T-helper 22 cell (primary cell): ENCODE data around the gene CDH23.

Experiments used
- DNase-seq: peaks from one replicate; pipeline ENCODE4 v3.0.0-alpha.2; 2020; ENCODE audit warnings: low read depth

CDH23 gene

DNA sequence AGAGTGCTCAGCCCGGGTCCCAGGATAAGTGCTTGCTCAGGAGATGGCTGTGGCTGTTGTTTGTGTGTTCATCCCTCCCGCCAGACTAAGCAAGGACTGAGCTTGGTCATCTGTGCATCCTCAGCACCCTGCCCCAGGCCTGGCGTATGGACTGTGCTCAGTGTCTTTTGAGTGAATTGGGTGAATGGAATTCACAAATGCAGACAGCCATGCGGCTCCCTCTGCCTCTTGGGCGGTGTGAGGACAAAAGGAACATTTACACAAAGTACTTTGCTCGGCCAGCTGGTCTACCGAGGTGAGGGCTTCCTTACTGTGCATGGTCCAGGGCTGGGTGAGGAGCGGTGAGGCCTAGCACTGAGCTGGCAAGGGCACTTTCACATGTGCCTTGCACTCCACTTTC, 120.2 kb downstream of the CDH23 start:
- no peak for DNase-seq

DNA sequence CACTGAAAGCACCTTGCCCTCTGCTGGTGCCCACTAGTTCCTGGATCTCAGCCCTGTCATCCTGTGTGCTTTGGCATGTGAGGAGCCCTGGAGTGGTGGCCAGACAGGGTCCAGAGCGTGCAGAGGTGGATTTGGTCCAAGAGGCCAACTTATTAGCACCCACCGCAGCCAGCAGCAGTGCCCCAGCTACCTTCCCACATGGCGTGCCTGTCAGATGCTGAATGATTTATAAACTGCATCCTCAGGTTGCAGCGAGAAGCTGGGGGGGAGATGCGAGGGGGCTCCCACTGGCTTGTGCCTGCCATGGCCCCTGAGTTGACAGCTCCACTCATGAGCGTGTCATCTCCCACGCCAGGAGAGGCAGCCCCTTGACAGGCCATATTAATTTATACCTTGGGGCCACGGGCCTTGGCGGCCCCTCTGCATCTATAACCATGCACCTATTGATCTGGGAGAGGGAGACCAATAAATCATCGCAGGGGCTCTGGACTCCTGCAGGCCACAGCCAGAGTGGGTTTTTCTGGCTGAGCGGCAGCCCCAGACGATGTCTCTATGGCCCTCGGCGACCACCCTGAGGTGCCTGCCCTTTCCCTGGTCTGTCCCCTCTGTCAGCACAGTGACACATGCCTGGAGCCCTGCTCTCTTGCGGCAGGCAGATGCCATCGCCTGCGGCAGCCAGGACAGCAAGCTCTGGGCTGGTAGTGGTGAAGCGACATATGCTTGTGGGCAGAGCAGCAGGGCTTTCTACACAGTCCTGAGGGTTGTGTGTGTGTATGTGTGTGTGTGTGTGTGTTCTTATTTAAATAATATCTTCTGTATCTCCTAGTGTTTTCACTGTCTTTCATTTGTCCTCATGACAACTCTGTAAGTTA, 120.8 kb downstream of the CDH23 start:
- no peak for DNase-seq

DNA sequence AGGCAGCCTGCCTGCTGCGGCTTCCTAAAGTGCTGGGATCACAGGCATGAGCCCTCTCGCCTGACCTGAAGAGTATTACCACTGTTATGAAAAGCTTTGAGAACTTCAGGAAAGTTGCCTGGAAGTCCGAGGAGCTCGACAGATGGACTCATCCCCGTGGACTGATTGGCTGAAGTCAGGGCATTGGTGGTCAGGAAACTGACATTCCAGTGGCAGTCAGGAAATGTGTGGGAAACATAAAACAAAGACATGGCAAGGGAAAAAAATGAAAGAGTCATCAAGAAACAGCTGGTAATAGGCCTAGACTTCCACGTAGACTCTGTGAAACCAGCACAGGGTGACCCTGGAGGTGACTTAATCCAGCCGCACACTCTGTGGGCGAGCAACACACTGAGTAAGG, 123.3 kb downstream of the CDH23 start:
- DNase-seq, result no peak

DNA sequence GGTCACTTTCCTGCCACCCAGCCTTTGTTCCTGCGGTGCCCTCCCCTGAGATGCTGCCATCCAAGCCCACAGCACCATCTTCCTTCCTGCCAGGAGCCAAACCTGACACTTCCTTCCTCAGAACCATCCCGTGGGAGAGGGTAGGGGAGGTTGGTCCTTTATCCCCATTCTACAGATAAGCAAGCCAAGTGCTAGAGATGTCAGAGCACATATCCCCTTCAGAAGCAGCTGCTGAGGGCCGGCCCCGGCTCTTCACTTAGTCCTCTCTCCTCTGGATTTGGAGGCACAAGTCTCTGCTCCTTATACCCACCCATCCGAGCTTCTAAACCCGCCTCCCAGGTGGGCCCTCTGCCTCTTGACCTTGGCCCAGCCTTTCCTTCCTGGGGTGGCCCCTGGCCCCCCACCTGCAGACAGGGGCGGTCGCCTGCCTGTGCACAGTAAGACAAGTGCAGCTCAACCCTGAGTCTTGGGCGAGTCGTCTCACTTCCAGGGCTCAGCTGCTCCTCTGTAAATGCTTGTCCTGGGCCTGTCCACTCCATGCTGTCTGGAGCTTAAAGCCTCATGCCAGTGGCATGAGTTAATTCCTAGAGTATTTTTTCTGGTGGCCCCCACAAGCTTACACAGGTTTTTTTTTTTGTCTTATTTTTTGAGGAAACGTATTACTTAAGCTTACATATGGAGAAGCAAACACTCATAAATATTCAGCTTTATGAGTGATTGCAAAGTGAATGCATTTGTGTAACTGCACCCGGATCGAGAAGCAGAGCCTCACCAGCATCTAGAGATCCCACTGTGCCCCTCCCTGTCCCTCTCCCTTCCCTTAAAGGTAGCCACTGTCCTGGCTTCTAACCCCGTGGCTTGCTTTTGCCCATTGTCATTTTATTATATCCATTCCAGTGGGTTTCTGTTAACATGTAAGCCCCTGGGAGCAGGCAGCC, 125.1 kb downstream of the CDH23 start:
- DNase-seq, result no peak

DNA sequence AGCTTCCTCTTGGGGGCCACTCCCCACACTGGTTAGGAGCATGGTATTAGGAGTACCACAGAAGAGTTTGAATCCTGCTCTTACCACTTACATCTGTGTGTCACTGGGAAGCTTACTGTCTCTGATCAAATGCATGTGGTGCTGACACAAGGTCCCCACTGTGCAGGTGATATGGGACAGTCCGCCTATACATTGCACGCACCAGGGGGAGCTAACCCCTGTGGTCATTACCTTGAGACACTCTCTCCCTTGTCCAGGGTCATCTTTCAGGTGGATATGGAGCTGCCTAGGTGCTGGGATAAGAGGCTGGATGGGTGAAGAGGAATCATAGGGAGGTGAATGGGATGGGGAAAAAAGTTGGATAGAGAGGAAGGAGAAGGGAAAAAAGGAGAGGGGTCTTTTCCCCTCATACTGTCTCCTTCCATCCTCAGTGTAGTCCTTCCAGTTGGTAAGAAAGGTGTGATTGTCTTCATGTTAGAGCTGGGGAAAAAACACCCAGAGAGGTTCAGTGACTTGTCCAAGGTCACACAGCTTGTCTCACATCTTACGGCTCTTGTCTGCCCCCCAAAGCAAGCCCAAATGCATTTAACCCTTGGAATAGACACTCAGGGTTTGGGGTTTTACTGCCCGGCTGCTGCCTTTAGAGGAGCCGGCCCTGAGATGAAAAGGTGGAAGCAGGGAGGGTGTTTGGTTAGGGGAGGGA, 125.9 kb downstream of the CDH23 start:
- no peak for DNase-seq

DNA sequence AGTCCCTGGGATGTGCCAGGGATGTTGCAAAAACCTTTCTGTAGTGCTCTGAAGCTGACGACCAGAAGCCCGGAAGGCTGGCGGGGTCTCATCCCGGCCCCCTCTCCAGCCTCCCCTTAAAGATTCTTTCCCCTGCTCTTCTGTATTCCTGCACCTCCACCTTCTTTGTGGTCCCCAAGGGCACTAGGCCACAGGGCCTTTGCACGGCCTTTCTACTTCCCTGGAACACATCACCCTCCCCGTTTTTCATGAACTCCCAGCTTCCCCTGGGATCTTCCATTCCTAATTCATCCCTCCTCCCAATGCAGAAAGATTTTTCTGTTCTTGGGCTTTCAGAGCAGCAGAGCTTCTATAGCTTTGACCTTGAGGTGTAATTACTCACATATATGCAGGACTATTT, 127.0 kb downstream of the CDH23 start:
- DNase-seq, result no peak

DNA sequence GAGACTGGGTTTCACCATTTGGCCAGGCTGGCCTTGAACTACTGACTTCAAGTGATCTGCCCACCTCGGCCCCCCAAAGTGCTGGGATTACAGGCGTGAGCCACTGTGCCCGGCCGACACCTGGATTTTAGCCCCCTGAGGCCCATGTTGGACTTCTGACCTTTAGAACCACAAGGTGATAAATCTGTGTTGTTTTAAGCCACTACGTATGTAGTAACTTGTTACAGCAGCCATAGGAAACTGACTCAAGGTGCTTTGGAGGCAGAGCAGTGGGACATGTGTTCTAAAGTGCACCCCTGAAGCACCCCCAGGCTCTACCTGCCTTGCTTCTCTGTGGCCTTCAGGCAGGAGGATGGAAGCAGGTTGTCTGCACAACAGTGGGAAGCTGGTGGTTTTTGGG, 128.4 kb downstream of the CDH23 start:
- DNase-seq, result no peak

DNA sequence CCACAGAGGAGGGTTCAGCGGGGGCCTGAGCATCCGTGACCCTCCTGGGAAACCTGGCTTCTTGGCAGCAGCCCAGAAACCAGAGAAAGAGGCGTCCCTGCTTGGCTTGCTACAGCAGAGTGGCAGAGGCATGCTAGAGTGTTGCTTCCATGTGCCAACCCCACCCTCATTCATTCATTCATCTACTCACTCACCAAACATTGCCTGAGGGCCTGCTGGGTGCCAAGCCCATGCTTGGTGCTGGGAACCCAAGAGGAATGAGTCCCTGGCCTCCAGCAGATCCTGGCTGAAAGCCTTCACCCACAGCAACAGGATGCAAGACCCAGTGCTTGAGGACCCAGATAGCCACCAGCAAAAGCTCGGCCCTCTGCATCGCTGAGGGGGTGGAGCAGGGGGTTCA, 129.0 kb downstream of the CDH23 start:
- DNase-seq, result no peak

DNA sequence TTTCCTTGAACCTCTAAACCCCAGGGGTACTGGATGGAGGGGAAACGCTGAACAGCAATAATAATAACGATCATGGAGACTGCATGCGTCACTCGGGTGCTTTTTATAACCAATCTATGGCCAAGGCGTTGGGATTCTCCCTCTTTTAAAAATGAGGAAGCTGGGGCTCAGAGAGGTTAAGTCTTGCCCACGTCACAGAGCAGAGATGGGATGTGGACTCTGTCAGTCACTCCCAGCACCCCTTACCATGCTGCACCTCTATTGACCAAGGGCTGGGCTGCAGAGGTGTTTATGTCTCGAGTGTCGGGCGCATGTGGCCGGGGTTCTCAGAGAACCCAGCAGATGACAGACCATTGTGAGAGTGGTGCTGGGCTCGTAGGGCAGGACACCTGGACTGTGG, 129.9 kb downstream of the CDH23 start:
- DNase-seq, result no peak

DNA sequence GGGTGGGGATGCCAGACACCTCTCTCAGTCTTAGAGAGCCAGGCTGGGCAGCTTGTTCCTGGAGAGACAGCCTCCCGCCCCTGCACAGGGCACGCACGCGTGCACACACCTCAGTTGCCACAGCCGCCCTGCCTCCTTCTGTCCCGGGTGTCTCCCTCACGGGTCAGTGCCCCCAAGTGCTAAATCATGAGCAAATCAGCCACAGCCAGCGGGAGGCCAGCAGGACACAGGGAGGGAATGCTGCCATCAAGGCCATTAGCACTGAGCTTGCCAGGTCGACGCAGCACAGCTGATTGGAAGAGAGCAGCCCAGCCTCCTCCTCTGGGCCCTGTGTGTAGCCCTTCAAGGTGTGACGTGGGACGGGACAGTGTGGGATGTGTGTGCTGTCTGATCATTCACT, 130.4 kb downstream of the CDH23 start:
- DNase-seq, result no peak

DNA sequence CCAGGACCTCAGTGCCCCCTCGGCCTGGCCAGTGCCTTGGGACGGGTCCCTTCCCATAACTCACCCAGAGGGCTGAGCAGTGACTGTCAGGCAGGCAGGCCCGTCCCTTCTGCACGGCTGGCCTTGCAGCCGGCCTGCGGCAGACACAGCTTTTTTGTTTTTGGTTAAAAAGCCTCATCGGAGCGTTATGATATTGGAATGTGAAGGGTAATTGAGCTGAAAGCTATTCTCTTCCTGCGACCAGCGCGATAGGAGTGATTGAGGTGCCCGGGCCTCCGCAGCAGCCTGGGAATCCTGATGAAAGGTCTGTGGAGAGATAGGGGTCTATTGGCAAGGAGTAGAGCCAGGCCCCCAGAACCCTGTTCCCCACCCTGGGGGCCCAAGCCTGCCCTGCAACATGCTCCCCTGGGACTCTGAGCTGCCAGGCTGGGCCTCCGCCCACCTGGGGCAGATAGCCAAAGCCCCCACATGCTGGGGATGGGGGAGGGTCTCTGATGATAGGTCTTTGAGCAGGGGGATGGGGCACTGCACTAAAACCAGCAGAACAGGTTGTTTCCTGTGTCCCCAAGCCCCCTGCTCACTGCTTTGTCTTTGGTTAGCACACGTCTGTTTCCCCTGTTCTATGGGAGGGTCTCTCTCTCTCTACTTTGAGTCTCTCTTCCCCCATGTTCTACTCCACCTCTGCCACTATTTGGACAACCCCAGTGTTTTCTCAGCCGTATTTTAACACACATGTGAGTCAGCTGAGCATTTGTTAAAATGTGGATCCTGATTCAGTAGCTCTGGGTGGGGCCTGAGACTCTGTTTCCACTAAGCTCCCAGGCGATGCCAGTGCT, 131.9 kb downstream of the CDH23 start:
- DNase-seq, result no peak

DNA sequence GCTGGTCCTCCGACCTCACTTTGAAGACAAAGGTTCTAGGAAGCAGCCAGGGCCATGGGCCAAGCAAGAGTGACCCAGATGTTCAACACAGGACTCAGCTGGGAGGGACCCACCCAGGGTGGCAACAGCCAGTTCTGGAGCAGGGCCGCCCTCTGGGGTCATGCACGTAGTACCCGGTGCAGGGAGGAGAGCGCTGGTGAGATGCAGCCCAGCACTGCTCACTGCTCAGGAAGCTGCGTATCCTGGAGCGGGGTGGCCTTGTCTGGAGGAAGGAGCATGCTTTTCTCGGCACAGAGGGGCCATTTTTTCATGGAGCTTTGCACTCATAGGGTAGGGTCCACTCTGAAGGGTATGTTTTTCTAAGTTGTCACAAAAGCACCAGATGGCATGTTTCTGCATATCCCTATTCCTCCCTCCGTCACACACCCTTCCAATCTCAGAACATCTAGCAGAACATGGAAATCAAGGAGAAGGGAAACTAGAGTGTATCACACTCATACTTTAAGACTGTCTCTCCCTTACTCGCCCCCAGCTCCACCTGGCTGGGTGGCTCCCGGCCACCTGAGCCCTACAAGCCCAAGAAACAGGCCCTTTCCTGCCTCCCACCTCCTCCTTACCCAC, 132.6 kb downstream of the CDH23 start:
- no peak for DNase-seq

DNA sequence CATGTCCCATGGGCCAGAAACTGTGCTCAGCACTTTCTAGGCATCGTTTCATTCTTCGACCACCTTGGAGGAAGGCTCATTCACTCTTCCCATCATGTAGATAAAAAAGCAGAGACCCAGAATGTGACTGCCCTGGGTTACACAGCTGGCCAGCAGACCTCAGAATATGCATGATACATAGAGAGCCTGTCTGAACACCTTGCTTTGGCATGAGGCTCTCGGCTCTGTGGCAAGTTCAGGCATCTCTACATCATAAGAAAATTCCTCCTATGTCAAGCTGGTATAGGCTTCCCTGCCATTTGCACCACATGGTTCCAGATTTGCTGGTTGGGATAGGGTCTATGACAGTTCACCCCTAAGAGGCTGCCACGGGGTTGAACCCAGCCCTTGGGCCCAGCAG, 134.1 kb downstream of the CDH23 start:
- no peak for DNase-seq

DNA sequence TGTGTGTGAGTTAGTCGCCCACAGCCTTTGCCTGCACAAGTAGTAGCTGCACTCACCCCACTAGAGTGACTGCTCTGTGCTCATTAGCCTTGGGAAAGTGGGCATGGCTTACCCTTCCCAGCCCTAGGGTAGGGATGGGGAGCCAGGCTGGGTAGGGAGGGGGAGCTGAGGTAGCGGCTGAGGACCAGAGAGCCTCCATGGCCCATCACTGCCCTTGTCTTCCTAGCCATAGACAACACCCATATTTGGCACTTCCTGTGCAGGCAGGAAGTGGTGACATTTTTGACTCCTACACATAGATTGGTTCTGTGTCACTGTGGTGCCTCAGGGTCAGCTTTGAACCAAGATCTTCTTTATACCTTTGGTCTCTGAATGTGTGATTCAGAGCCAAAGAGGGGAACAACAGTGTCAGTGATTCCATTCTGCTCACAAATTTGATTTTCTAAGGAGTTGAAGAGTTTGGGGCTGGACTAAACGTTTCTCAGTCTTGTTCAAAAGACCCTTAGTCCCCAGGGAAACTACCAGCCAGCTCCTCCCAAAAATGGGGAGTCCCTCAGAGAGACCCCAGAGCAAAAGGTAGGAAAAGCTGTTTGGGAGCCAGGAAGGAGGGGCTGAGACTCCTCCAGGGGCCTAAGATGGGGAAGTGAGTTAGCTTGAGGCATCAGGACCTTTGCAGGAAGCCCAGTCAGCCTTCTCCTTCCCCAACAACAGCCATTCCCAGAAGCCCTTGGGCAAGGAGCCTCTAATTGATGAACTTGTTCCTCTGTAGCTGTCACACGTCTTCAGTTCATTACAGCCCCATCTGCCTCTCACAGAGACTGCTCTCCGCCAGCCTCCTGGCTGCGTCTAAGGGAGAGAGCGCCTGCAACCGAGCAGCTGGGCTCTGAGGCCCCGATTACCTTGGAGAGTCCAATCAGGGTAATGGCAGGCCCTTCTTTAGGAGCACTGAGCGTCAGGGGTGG, 135.0 kb downstream of the CDH23 start:
- no peak for DNase-seq

DNA sequence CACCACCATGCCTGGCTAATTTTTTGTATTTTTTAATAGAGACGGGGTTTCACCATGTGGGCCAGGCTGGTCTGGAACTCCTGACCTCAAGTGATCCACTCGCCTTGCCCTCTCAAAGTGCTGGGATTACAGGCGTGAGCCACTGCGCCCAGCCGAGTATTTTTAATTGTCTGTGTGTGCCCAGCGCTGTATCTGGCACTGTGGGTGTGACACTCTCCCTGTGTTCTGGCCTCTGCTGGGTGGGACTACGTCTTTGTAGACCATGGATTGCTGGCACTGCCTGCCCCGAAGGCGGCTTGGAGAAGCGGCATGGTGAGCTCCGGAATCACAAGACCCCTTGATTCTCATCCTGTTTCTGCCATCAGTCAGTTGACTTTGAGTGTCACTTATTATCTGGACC, 136.2 kb downstream of the CDH23 start:
- no peak for DNase-seq

DNA sequence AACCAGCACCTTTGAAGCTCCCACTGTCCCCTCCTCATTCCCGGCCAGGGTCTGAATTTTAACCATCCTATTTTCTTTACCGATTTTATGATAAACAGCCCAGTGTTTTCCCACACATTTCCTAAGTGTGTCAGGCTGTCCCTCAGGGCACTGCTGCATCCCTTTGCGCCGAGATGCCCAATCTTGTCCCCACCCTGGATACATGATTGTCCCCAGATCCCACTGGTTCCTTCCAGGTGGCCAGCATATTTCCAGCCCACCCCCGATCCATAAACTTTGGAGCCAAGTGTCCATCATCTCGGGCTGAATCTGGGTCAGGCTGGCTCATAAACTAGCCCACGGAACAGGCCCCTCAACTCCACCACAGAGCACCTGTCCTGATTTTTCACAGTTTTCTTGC, 137.2 kb downstream of the CDH23 start:
- DNase-seq, result no peak

DNA sequence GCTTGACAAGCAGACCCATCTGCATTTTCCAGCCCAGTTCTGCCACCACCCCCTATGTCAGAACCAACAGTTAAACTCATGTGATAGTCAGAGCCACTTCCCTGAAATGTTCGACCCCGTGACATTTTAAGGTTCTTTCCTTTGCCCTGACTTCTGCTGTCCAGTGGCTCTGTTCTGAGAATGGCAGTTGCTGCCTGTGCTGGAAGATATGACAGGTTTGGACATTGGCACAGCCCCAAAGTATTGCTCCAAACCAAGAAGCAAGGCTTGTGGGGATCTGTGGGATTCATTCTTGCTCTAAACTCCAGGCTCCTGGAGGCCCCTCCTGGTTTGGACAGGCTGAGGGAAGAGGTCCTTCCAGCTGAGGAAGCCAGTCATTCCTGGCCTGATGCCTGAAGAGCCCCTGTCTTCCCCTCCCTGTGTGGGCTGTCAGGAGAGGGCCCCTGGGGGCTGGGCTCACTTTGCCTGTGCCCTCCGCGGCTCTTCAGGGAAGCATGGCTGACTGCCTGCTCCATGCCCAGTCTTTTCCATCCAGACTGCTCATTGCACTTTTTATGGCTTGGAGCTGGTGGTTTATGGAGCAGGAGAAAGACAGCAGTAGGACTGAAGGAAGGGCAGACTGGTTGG, 138.0 kb downstream of the CDH23 start:
- DNase-seq, result no peak

DNA sequence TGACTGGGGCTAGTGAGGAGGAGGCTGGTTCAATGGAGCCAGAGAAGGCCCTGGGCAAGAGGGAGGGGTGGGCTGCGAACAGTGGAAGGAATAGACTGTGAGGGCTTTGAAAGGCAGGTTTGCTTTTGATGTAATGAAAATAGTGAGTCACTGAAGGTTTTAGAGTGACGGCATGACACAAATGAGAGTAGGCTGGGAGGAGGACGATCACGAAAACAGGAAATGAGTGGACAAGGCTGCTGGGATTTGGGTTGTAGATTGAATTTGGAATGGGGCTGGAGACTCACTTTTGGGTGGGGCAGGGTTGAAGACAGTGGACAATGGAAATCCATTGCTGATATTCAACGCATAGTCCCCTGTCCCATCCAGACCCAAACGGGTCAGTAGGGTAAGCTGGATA, 139.6 kb downstream of the CDH23 start:
- no peak for DNase-seq

DNA sequence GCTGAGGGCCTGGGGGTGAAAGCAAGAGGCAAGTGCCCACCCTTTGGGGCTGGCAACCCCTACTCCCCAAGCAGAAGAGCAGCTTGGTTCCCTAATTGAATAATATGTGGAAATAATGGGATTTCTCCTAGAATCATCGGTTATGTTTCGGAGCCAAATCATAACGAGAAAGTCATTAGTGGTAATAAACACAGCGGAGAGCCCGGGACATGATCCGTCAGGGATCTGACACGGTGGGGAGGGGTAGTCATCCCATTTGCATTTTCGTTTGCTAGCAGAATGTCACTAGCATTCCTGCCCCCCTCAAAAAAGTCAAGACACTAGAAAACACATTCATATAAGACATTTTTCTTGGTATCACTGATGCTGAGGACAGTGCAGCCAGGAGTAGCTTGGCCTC, 140.4 kb downstream of the CDH23 start:
- no peak for DNase-seq

DNA sequence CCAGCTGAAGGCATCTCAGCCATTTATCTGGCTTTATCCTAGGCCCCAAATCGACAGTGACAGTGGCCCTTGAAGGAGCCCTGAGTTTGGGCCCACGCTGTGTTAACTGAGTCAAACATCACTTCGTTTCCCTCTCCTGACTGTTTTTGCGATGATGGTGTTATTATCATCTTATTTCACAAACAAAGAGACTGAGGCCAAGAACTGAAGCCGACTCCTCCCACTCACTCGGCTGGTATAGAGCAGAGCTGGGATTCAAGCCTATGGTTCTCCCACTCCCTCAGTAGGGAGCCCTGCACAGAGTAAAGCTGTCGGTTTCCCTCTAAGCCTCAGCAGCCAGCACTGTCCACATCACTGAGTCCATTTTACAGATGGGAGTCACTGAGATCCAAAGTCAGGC, 141.0 kb downstream of the CDH23 start:
- DNase-seq, result no peak
